Stimulated activated CD4-positive, alpha-beta T cell treated with anti-CD3 and anti-CD28 coated beads, TNF-alpha, amount 100 ng/mL, for 4 hours (primary cell): ENCODE measurements around the gene HSPG2.

Experiments
- DNase-seq, 3 experiments: peaks; one replicate each; pipeline ENCODE4 v3.0.0-alpha.2; 2020; ENCODE audit warnings: low read depth in 3 of 3

HSPG2 gene

GRCh38 chr1:21879928-21880618 is 57.0 kb downstream of the HSPG2 start:
- no peak for DNase-seq

DNA sequence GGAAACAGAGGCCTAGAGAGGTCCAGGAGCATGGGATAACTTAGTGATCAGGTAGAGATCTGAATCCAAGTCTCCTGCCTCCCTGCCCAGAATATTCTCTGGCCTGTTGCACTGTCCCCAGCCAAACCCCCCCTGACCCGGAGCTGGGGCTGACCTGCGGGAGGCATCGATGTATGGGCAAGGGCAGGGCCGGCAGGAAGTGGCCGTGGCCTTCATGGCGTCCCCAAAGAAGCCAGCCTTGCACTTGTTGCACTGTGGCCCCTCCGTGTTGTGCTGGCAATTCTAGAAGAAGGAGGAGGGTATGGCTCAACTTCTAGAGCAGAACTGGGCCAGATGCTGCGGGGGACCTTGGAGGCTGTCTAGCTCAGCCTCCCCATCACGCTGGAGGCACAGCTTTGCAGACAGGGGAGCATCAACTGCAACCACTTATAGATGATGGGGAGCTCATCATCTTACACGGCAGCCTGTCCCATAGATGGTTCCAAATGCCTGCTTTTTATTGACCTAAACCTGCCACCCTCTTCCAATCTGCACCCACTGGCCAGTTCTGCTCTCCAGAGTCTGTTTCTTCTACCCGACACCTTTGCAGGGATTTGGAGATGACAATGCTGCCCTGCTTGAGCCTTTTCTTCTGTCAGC is 58.2 kb downstream of the HSPG2 start:
- no peak for DNase-seq

DNA sequence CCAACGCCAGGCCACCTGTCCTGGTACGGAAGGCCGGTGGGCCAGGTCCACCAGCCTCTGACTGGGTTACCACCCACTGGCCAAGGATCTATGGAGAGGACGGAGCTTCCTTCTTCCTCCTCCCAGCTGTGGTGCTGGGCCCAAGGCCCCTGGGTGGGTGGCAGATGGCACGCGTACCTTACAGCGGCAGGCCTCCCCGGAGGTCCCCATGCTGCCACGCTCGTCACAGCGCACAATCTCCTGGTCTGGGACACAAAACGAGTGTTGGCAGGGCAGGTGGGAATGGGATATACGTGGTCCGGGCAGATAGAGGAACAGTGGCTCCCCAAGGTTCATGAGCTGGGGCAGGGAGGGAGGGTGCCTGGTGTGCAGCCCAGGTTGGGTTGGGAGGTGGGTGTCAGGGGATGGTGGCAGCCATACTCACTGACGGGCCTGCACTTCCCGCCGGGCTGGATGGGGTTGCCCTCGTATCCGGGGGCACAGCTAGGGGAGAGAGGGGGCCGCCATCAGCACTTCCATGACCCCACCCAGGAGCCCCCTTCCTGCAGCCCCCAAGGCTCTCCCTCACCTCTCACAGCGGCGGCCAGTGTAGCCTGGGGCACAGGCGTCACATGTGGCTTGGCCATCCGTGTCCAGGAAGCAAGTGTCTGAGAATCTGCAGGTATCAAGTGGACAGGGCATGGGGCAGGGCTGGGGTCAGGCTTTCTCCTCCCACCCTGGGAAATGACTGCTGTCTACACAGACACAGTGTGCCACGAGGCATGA is 58.9 kb downstream of the HSPG2 start:
- no peak for DNase-seq

DNA sequence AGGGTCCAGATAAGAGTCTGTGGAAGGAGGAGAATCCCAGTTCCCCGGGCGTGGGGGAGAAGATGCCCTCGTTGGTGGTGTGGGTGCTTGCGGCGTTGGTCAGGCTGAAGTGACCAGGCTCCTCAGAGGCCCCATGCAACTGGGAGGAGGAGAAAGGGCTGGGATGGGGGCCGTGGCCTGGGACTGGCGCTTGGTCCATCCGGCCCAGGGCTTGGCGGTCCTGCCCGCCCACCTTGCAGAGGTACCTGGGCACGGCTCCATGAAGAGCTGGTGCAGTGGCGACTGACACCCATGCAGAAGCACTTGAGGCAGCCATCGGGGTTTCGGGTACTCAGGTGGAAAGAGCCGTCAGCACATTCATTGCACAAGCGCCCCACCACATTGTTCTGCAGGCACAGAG is 60.8 kb downstream of the HSPG2 start:
- no peak for DNase-seq

- no peak for DNase-seq
Measured at GRCh38 chr1:21875621-21876063, 61.5 kb downstream of the HSPG2 start.

- DNase-seq = no peak
Measured at GRCh38 chr1:21874778-21875547, 62.1 kb downstream of the HSPG2 start.

GRCh38 chr1:21874328-21874727 is 62.8 kb downstream of the HSPG2 start:
- no peak for DNase-seq

DNA sequence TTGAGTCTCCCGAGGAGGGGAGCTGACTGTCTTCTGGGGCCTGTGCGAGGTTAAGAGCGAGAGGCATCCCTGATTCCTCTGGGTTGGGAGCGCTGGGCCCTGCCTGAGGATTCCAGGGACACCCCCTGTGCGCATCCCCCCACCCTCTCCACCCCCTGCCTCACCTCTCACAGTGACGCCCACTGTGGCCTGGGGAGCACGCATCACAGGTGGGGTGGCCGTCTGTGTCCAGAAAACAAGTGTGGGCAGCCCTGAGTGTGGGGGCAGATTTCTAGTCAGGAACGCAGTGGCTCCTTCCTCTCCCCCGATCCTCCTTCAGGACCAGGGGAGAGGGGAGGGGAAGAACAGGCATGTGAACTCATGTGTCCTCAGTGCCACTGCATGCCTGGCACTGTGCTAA is 63.3 kb downstream of the HSPG2 start:
- DNase-seq = no peak

DNA sequence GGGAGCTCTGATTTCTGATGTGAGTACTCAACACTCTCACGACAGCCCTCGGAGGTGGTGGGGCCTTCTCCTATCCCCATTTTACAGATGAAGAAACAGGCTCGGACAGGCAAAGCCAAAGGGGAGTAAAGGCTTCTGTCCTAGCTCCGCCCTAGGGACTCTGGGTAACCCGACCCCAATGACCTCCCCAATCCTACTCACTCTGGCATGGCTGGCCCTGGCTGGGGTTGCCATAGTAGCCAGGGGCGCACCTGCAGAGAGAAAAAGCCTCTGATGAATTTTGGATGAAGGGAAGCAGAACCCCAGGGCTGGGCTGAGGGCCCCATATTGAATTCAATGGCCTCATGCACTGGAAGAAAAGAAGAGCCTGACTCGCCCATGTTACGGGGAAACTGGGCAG is 63.9 kb downstream of the HSPG2 start:
- DNase-seq = no peak

GRCh38 chr1:21872445-21873079 is 64.5 kb downstream of the HSPG2 start:
- no peak for DNase-seq

DNA sequence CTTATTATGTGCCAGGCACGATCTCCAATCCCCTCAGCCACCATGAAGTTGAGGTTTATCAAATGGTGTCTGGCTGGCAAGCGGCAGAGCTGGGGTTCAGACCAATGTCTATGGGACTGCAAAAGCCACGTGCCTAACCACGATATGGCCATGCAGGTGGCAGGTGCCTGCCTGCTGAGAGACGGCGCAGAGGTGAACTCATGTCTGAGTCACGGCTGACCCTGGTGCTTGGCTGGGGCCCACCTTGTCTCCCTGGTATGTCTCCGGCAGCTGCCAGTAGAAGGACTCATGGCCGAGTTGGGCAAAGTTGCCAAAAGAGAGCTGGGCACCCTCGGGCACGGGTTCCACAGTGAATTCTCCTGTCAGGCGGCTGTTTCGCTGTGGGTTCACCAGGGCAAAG is 65.2 kb downstream of the HSPG2 start:
- no peak for DNase-seq

GRCh38 chr1:21870611-21871010 is 66.5 kb downstream of the HSPG2 start:
- no peak for DNase-seq

DNA sequence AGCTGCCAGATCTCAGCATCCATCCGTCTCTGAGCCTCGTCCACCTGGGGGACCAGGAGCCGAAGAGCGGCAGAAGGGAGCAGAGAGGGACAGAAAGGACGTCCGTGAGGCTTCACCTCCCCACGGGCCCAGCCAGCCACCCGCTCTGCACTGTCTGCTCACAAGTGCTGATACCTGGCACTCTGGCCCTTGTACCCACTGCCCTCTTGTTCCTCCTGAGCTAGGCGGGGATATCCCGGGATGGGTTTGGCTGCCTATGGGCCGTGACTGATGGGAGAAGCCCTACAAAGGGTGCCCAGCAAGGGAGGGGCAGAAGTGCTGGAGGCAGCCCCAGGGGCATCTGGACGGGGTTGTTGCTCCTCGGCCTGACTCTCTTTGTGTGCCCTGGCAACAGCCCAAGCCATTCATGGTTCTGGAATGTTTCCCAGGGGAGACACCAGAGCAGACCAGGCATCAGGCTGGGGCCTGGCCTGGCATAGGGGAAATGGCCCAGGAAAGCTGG is 67.4 kb downstream of the HSPG2 start:
- DNase-seq = no peak

- DNase-seq = no peak
Measured at GRCh38 chr1:21868941-21869454, 68.1 kb downstream of the HSPG2 start.

GRCh38 chr1:21868482-21868881 is 68.6 kb downstream of the HSPG2 start:
- DNase-seq = no peak

DNA sequence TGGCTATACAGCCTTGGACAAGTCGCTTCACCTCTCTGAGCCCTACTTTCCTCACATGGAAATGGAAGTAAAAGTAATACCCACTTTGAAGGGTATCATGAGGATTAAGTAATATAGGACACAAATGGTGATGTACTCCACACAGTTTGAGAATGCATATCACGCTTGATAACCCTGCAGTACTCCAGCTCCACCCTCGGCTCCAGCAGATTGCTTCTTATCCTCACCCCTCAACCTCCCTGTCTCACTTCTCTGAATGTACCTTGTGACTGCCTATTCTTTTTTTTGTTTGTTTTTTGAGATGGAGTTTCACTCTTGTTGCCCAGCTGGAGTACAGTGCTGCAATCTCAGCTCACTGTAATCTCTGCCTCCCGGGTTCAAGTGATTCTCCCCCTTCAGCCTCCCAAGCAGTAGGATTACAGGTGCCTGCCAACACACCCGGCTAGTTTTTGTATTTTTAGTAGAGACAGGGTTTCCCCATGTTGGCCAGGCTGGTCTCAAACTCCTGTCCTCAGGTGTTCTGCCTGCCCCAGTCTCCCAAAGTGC is 69.6 kb downstream of the HSPG2 start:
- no peak for DNase-seq

GRCh38 chr1:21866707-21867043 is 70.4 kb downstream of the HSPG2 start:
- no peak for DNase-seq

DNA sequence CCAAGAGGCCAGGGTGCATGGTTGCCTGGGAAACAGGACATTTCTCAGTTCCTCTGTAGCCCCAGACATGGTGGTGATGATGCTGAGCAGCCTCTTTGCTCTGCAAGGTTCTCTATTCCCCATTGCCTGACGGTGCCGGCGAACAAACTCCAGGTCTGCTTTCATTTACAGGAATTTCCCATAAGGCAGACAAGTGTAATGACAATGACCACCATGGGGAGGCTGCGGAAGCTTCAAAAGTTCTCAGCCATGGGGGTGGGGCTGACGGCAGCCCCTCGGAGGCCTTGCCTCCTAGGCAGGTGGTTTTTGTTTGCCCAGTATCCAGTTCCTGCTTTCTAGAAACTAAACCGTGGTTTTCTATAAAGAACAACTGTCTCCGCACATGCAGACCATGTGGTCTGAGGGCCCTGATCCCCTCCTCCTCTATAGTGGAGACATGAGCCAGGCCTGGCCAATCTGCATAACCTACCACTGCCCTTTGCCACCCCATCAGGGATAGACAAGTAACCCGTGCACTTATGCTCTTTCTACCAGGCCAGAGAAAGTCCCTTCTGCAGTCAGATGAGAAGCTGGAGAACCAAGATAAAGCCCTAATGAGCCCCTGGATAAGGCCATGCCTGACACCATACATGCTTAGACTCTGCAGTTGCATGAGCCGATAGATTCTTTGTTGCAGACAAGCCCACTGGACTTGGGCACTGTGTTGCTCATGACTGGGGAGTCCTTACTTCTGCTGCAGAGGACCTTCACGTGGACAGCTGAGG is 71.0 kb downstream of the HSPG2 start:
- DNase-seq = no peak

DNA sequence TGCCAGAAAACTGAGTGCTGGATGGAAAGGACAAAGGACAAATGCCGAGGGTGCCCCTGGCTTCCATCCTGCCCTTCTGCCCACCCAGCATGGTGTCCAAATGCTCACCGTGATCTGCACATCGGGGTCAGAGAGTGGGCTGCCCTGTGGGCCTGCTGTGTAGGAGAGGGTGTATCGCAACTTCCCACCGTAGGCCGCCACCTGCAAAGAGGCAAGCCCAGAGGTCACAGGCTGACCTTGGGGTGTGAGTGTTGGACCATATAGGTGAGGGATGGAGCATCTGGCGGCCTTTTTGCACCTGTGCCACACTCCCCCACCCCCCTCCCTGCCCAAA is 71.5 kb downstream of the HSPG2 start:
- DNase-seq = no peak

DNA sequence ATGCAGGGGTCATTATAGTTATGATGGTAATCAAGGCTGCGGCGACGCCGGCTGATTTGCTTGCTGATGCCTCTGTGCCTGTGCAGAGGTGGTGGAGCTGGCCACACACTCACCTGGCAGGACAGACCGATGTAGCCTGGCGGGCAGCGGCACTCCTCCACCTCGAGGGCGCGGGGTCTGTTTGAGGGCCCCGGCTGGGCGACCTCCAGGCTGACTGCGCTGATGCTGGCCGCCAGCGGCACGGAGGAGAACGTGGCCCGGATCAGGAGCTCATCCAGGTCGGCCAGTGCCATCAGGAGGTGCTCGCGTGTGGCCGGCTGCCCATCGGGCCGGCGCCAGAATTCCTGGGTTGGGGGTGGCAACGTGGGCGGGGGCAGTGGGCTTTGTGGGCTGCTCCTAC is 72.4 kb downstream of the HSPG2 start:
- no peak for DNase-seq
